Esophagus squamous epithelium (tissue), 5 donors: ENCODE results near the gene AMPH. TPM values are rescaled to one million over a fixed set of nuclear protein-coding genes. Genes with fewer than 3 reads are reported as not detected.
"Not testable (repeated sequence)": the region's sequence is repeated elsewhere in the genome, so short reads cannot be mapped to it uniquely, and the experiment has no call there.

Source experiments
- DNase-seq: peaks from one replicate; lab custom pipeline; 2025; lab: John Stamatoyannopoulos, UW
- H3K27ac ChIP-seq, 4 donors: fragments of 200-600 bp; sonication (generic); one replicate each; pipeline ENCODE4 v1.5.1; 2016 to 2019; ENCODE audit warnings: mild to moderate bottlenecking in 1 of 4
- H3K27me3 ChIP-seq, 4 donors: fragments of 200-600 bp; sonication (generic); 1 replicate in 3 of 4; 2 replicates in 1 of 4; pipeline versions ENCODE4 v1.5.1 to v1.6.0; 2017 to 2021; ENCODE audit warnings: antibody characterized with exemption in 1 of 4
- H3K36me3 ChIP-seq, 3 donors: fragments of 200-600 bp; sonication (generic); one replicate each; pipeline ENCODE4 v1.5.1; 2016 to 2019
- H3K4me1 ChIP-seq, 3 donors: fragments of 200-600 bp; sonication (generic); one replicate each; pipeline ENCODE4 v1.5.1; 2017 to 2019
- H3K4me3 ChIP-seq, 4 donors: fragments of 200-600 bp; sonication (generic); 1 replicate in 3 of 4; 2 replicates in 1 of 4; pipeline ENCODE4 v1.5.1; 2016 to 2019; ENCODE audit warnings: mild to moderate bottlenecking in 2 of 4, moderate library complexity in 1 of 4
- H3K9me3 ChIP-seq, 3 donors: fragments of 200-600 bp; sonication (generic); one replicate each; pipeline ENCODE4 v1.5.1; 2016 to 2019
- WGBS, 2 donors: methylation state at CpG; one replicate each; pipeline ENCODE4 v1.1.5; 2018; 5-methylcytosine and 5-hydroxymethylcytosine counted together
- intact Hi-C: fragments of 100-400 bp; cut with DNase I; formaldehyde crosslinking; loops from one replicate; pipeline ENCODE4 v1.15.0; 2022
- total RNA-seq, 4 donors: library from RNA; depleted of rRNA; stranded (reverse); fragments of >200 nt; gene quantifications; one replicate each; pipeline ENCODE4 v1.1.0, GENCODE V29; 2016
- TF ChIP-seq, protein P1 (sequence below), 6 experiments: fragments of 450-650 bp in 4 of 6; fragments of 200-600 bp in 2 of 6; sonication (generic) in 2 of 6; IDR thresholded peaks; one replicate each; pipeline ENCODE4 v1.5.1; 2016 to 2019; ENCODE audit warnings: antibody characterized with exemption in 6 of 6, mild to moderate bottlenecking in 4 of 6, moderate library complexity in 4 of 6
- donor health status: DM: yes; HTN: yes; CAD: no.

Gene AMPH
- total RNA-seq, 4 donors from 2014 or later: 0.18 to 2.3 (median 1.7) TPM; not detected in 1

GRCh38 chr7:38349869-38350583, 281.1 kb downstream of the AMPH start:
- H3K27ac ChIP-seq: peak overlapping the region in 2 of 4 donors; percentile 46 to 55
- H3K4me3 ChIP-seq: peak overlapping the region in 2 of 4 donors; percentile 11 to 35
- 48 to 54% methylated on average over 3 of the region's 6 CpGs for WGBS, 2 donors
- H3K9me3 ChIP-seq, H3K27me3 ChIP-seq, intact Hi-C loops, H3K4me1 ChIP-seq, H3K36me3 ChIP-seq, DNase-seq: not testable (repeated sequence)
- TF ChIP-seq, protein P1, sequence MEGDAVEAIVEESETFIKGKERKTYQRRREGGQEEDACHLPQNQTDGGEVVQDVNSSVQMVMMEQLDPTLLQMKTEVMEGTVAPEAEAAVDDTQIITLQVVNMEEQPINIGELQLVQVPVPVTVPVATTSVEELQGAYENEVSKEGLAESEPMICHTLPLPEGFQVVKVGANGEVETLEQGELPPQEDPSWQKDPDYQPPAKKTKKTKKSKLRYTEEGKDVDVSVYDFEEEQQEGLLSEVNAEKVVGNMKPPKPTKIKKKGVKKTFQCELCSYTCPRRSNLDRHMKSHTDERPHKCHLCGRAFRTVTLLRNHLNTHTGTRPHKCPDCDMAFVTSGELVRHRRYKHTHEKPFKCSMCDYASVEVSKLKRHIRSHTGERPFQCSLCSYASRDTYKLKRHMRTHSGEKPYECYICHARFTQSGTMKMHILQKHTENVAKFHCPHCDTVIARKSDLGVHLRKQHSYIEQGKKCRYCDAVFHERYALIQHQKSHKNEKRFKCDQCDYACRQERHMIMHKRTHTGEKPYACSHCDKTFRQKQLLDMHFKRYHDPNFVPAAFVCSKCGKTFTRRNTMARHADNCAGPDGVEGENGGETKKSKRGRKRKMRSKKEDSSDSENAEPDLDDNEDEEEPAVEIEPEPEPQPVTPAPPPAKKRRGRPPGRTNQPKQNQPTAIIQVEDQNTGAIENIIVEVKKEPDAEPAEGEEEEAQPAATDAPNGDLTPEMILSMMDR (IDR thresholded peaks at IDR 0.05): peak in 1 of 6 experiments; percentile 15

GRCh38 chr7:38349126-38349795, 281.9 kb downstream of the AMPH start:
- DNase-seq, intact Hi-C loops, H3K36me3 ChIP-seq, H3K4me1 ChIP-seq, H3K27me3 ChIP-seq, H3K9me3 ChIP-seq: not testable (repeated sequence)
- peak overlapping the region in 2 of 4 donors; percentile 46 to 55 for H3K27ac ChIP-seq
- WGBS, 2 donors: 48 to 88% methylated on average over 4 to 6 of the region's 9 CpGs
- H3K4me3 ChIP-seq: peak overlapping the region in 2 of 4 donors; percentile 11 to 35

DNA sequence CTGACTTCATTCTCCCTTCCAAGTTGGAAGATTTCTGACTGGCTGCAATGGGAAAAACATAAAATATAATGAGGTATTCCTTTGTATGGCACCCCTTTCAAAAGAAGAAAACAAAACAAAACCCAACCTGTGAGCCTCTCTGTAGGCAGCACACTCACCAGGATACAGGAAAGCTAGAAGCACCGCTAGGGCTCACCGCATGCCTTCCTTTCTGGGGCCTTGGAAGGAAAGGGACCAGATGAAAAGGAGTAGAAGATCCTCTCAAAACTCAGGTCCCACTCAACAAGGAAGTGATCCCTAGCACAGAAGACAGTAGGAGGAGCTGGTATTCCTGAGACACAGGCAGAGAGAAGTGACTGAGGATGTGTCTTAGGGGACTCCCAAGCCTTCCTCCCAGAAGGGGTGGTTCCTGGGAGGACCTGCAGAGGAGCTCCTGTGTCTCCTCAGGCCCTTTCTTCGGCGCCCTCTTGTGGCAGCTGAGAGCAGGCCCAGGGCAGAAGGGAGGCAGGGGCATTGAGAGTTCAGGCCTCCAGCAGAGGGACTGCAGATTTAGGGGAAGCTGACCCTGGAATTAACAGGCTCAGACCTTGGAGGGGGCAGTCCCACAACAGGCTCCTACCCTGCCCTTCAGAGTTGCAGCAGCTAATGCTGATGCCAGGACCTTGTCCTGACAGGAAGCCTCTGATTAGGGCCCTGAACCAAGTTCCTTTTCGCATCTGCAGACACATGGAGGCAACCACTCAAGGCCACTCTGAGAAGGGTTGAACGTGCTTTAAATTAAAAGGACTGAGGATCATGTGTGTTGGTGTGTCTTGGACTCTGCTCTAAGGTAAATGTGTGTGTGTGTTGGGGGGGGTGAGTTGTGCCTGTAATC, 285.6 kb downstream of the AMPH start:
- intact Hi-C loops: not testable (repeated sequence)

DNA sequence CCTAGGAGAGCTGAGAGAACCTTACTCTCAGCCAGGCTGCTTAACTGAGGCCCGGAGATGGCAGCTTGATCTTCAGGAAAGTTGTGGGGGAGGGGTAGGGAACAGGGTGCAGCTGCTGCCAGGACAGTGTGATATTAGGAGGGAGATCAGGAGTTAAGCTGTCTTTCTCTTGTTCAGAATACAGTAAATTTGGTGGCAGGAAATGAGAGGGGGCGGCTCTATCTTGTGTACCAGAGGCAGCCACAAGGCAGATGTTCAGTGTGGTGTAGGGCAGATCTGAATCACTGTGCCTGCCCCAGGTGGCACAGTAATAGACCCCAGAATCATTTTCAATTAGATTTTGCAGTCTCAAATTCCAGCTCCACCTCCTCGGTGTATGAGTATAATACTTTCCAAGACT, 286.4 kb downstream of the AMPH start:
- H3K27ac ChIP-seq, H3K9me3 ChIP-seq, DNase-seq, intact Hi-C loops, H3K4me1 ChIP-seq, H3K27me3 ChIP-seq, H3K36me3 ChIP-seq, H3K4me3 ChIP-seq: not testable (repeated sequence)
- WGBS, 2 donors: 67 to 86% methylated on average over 1 to 2 of the region's 3 CpGs

More for the DNA sequence above, 285.6 kb downstream of the AMPH start:
- TF ChIP-seq, protein P1 (IDR thresholded peaks at IDR 0.05): peak in 2 of 6 experiments; percentile 13 to 63
- H3K27me3 ChIP-seq, H3K4me3 ChIP-seq, H3K36me3 ChIP-seq, DNase-seq, H3K27ac ChIP-seq, H3K4me1 ChIP-seq, H3K9me3 ChIP-seq: not testable (repeated sequence)
- WGBS, 2 donors: 63 to 66% methylated on average over 3 to 4 of the region's 6 CpGs

DNA sequence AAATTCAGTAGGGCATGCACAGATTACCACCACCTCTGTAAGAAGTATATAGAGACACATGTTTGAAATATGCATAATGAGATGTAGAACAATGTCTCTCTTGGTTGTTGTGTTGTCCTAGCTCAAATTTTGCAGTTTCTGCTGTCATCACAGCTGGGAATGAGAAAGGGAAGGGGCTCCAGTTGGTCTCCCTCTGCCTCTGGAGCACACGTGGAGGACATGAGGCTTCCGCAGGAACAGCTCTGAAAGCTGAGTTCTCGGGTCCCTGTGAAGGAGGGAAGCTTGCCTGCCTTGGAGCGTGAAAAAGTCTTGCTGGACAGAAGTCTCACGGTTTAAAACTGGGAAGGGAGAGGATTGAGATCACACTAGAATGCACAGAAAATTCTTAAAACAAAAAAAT, 289.0 kb downstream of the AMPH start:
- H3K4me3 ChIP-seq, H3K9me3 ChIP-seq, H3K36me3 ChIP-seq, H3K27me3 ChIP-seq, intact Hi-C loops, H3K4me1 ChIP-seq, H3K27ac ChIP-seq, DNase-seq: not testable (repeated sequence)
- 43% methylated on average over 3 of the region's 5 CpGs; no CpG with 5 or more reads in 1 of the 2 donors for WGBS, 2 donors

DNA sequence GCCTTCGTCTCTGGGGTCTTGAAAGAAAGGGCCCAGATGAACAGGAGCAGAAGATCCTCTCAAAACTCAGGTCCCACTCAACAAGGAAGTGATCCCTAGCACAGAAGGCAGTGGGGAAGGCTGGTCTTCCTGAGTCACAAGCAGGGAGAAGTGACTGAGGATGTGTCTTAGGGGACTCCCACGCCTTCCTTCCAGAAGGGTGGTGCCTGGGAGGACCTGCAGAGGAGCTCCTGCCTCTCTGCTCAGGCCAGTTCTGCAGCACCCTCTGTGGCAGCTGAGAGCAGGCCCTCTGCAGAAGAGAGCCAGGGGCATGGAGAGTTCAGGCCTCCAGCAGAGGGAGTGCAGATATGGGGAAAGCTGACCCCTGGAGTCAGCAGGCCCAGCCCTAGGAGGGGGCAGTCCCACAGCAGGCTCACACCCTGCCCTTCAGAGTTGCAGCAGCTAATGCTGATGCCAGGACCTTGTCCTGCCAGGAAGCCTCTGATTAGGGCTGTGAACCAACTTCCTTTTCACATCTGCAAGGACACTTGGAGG, 289.9 kb downstream of the AMPH start:
- peak overlapping the region in 2 of 4 donors; percentile 21 to 49 for H3K27ac ChIP-seq
- H3K4me1 ChIP-seq: peaks cover 0 to 11% (median 0%) of the 10 kb centered on the region in 3 donors
- H3K36me3 ChIP-seq, DNase-seq, intact Hi-C loops, H3K4me3 ChIP-seq, H3K27me3 ChIP-seq, H3K9me3 ChIP-seq: not testable (repeated sequence)
- WGBS, 2 donors: 17 to 57% methylated on average over 1 to 2 of the region's 2 CpGs
